Renal pelvis (tissue), 4 donors: ENCODE measurements around the gene FRMD3. TPM values are rescaled to one million over a fixed set of nuclear protein-coding genes. Genes with fewer than 3 reads are reported as not detected.
"Not testable (repeated sequence)": the region's sequence is repeated elsewhere in the genome, so short reads cannot be mapped to it uniquely, and the experiment has no call there.

ENCODE experiments used
- DNase-seq: peaks from one replicate; pipeline ENCODE4 v3.0.0-alpha.2; 2013
- polyA plus RNA-seq, 3 donors: library from polyadenylated mRNA; unstranded; fragments of 120-200 nt; gene quantifications; one replicate each; pipeline ENCODE4 v1.2.1, GENCODE V29; 2013; ENCODE audit not compliant: insufficient read length in 3 of 3

FRMD3 gene
- polyA plus RNA-seq, 3 donors = 16.6 to 22.1 (median 20.3) TPM

DNA sequence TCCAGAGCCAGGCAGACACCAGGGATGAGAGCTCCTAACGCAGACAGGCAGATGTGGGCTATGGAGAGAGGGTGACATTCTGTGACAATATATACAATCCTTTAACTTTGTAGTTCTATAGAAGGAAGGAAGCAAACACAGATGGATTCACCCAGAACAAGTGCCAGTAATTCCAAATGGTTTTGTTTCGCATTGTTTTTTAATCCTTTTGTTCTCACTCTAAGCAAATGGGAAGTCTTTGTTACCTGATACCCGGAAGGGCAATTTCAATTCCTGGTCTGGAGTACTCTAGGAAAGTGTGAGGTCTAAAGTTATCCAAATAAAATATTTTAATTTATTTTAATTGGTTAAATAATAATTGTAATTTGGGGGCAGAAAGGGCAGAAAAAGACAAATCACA is 2.5 kb downstream of the FRMD3 start:
- no peak for DNase-seq

DNA sequence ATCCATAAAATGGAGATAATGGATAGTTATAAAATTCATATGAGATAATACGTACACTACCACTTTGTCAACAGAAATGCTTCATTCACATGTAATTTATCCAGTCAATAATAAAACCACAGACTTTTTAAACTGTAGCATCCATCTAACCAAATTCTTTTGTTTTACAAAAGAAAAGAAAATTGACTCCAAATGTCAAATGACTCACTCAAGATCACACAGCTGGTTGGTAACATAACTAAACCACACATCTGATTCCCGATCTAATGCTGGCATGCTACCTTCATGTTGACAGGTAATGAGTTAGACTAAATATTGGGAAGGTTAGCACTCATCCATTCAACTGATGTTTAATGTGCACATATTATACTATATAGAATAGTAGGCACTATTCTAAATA is 4.9 kb downstream of the FRMD3 start:
- DNase-seq = no peak

GRCh38 chr9:83526901-83527300 is 11.3 kb downstream of the FRMD3 start:
- no peak for DNase-seq

- DNase-seq = no peak
These were observed 12.0 kb downstream of the FRMD3 start for GRCh38 chr9:83526211-83526610.

DNA sequence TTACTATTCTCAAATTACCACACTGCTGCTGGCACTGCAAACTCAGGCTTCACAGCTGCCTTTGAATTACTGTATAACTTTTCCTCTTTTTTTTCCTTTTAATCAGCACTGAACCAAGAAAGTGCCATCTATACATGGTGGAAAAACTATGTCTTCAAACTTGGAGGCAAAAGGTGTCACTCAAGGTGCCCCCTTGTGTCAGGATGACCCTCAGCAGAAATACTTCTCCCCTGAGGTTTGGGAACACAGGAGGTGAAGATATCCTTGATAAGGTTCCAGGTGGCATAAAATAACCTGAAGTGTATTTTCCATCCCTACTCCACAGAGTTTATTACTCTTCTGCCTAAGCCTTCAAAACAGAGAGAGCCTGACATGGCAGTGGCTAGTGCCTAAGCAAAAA is 14.5 kb downstream of the FRMD3 start:
- DNase-seq = no peak

- DNase-seq = no peak
These were observed 16.8 kb downstream of the FRMD3 start for GRCh38 chr9:83521411-83521810.

GRCh38 chr9:83521011-83521410 is 17.2 kb downstream of the FRMD3 start:
- DNase-seq = no peak

- no peak for DNase-seq
These were observed 17.9 kb downstream of the FRMD3 start for GRCh38 chr9:83520292-83520691.

DNA sequence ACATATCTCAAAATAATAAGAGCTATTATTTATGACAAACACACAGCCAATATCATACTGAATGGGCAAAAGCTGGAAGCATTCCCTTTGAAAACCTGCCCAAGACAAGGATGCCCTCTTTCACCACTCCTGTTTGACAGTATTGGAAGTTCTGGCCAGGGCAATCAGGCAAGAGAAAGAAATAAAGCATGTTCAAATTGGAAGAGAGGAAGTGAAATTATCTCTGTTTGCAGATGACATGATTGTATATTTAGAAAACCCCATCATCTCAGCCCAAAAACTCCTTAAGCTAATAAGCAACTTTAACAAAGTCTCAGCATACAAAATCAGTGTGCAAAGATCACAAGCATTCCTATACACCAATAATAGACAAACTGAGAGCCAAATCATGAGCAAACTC is 20.2 kb downstream of the FRMD3 start:
- DNase-seq = not testable (repeated sequence)

DNA sequence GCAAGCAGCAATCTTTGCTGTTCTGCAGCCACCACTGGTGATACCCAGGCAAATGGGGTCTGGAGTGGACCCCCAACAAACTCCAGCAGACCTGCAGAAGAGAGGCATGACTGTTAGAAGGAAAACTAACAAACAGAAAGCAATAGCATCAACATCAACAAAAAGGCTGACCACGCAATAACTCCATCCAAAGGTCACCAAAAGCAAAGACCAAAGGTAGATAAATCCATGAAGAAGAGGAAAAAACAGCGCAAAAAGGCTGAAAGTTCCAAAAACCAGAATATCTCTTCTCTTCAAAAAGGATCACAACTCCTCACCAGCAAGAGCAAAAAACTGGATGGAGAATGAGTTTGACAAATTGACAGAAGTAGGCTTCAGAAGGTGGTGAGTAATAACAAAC is 23.4 kb downstream of the FRMD3 start:
- DNase-seq = no peak

- DNase-seq = no peak
These were observed 25.6 kb downstream of the FRMD3 start for GRCh38 chr9:83512621-83513020.

DNA sequence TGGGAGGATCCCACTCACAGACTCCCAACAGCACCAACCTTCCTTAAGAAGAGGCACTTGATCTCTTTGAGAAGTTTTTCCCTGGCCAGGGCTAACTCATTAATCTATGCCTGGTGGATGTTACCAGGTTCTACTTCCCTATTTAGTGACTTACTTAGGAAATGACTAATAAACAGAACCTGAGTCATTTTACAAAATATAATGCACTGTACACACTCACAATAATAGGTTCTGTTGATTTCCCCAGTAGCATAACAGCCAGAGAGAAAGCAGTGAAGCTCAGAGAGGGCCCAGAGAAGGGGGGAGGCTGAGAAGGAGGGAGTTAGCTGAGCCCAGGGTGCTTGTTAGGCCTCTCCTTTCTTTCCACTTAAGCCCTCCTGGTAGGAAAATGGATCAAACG is 27.1 kb downstream of the FRMD3 start:
- no peak for DNase-seq

GRCh38 chr9:83509402-83509801 is 28.8 kb downstream of the FRMD3 start:
- DNase-seq = no peak

GRCh38 chr9:83508067-83508466 is 30.1 kb downstream of the FRMD3 start:
- no peak for DNase-seq

GRCh38 chr9:83505282-83505681 is 32.9 kb downstream of the FRMD3 start:
- DNase-seq = no peak

GRCh38 chr9:83503866-83504265 is 34.3 kb downstream of the FRMD3 start:
- DNase-seq = no peak

- DNase-seq = no peak
These were observed 36.6 kb downstream of the FRMD3 start for GRCh38 chr9:83501565-83501964.

GRCh38 chr9:83497441-83497840 is 40.8 kb downstream of the FRMD3 start:
- DNase-seq = no peak

DNA sequence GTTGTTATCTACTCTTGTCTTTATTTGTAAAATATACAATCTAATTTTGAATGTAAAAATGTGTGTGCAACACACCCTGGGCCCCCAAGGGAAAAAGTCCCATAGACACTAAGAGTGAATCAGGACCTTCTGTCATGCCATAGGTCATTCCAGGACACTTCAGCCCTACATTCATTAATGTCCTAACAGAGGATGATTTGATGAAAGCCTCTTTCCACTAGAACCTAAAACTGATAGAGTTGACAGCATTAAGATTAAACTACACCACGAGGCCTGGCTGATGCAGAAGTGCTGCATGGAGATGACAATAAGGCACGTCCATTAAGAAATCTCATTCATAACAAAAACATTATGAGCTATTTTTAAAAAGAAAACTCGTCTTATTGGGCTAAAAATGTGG is 46.2 kb downstream of the FRMD3 start:
- DNase-seq = no peak

DNA sequence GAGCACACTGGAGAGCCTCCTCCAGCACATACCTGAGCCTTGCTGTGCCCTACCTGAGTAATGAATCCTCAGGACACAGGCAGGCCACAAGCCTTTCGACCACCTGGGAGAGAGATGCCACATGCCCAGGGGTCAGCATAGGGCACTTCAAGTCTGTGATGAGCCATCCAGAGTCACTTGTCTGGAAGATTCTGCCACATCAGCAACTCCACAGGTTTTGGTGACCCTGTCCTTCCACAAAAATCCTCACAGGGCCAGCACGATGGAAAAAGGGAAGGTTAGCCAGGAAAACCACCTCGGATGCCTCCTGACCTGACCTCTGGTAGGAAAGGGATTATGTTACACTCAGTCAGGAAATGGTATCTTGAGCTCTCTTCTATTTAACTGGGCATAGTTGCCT is 46.8 kb downstream of the FRMD3 start:
- no peak for DNase-seq

GRCh38 chr9:83489961-83490360 is 48.2 kb downstream of the FRMD3 start:
- no peak for DNase-seq

- no peak for DNase-seq
These were observed 53.2 kb downstream of the FRMD3 start for GRCh38 chr9:83484990-83485389.

DNA sequence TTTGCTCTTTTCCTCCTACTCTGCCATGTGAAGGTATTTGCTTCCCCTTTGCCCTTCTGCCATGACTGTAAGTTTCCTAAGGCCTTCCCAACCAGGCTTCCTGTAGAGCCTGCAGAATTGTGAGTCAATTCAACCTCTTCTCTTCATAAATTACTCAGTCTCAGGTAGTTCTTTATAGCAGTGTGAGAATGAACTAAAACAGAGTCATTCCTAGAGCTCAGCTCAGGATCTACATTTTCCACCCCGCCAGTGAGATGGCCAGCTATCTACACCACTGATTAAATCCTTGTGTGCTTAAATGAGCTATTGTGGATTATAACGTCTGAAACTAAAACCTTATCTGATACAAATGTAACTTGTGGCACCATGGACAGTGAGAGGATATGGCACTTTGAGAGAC is 55.0 kb downstream of the FRMD3 start:
- no peak for DNase-seq

DNA sequence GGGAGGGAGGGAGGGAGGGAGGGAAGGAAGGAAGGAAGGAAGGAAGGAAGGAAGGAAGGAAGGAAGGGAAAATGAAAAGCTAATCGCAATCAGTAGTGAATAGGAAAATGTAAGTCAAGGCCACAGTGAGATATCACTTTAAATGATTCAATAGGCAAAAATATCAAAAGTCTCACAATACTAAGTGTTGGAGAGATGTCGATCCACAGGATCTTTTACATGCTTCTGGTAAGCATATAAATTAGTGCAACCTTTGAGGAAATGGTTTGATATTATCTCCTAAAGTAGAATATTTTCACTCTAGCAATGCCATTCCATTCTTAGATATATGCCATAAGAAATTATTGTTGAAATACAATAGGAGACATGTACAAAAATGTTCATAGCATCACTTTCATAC is 58.4 kb downstream of the FRMD3 start:
- DNase-seq = no peak

DNA sequence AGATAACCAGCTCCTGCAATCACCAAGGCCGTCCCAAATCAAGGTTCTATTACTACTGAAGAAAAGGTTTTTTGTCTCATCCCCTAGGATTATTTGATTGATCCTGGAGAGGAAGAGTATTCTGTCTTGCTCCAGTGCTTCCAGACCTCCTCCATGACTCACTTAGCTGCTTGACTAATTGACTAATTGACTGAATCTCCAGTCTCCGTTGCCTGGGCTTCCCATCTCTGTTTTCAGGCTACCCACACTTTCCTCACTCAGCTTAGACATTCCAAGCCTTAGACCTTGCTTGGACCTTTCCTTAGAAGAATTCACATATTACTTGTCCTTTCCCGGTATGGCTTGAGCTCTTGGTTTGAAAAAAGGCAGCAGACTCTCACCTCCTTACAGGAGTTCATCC is 60.6 kb downstream of the FRMD3 start:
- DNase-seq = no peak
